ENCODE results near the gene LDAH.
A peak's percentile ranks its signal among the peaks of the same experiment; 100 is the strongest.

LDAH gene

DNA sequence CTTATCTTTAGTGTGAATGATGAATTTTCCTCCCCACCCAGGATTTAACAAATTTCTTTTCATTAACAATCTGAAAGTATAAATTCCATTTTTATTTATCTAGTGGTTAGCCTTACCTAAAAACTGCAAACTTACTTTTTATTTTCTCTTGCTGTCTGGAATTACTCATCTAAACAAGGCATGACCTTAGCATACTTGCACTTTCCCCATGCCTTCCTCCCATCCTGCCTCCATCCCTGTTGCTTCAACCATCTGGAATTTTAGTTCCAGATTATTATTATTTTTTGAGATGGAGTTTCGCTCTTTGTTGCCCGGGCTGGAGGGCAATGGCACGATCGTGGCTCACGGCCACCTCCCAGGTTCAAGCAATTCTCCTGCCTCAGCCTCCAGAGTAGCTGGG is 120.3 kb downstream of the LDAH start:
- POLR2A ChIA-PET: no interaction called here
- 98% methylated on average over 5 of the region's 5 CpGs for WGBS (ENCODE audit: insufficient coverage)
- no peak for DNase-seq

GRCh38 chr2:20698916-20699613 is 123.8 kb downstream of the LDAH start:
- Histone ChIP-seq H3K4me3 (ENCODE audit: control insufficient read depth in 1 of 7, extremely low read depth in 1 of 7, insufficient read depth in 4 of 7, low read depth in 2 of 7, low read length in 6 of 7) (peak overlapping the region in 6 of 7 experiments; percentile 12 to 70 (median 32)), H3K9me3 (ENCODE audit: control extremely low read depth in 1 of 5, control insufficient read depth in 4 of 5, insufficient read depth in 2 of 5, low read depth in 1 of 5, low read length in 4 of 5) (no peaks in the 10 kb centered on the region), H3K36me3 (ENCODE audit: control insufficient read depth in 4 of 4, insufficient read depth in 4 of 4, low read length in 3 of 4) (peaks cover 0 to 23% (median 4%) of the 10 kb centered on the region in 4 experiments), H3K27ac (ENCODE audit: insufficient read depth in 1 of 2, low read depth in 1 of 2, low read length in 2 of 2, poor library complexity in 1 of 2, severe bottlenecking in 2 of 2) (peak overlapping the region; percentile 60 to 72), H3K4me1 (ENCODE audit: control extremely low read depth in 1 of 4, control insufficient read depth in 4 of 4, insufficient read depth in 4 of 4, low read length in 3 of 4) (peaks cover 13 to 28% (median 14%) of the 10 kb centered on the region in 4 experiments), H3K27me3 (replicated peaks in 2 of 5; ENCODE audit: control insufficient read depth in 4 of 5, insufficient read depth in 5 of 5, low read length in 4 of 5) (no peaks in the 10 kb centered on the region)
- POLR2A ChIA-PET: no interaction called here
- DNase-seq: peak in 2 of 3 donors; percentile 35 to 52
- no CpG with 5 or more reads among the region's 4 CpGs for WGBS (ENCODE audit: insufficient coverage)
- CTCF ChIA-PET: interaction anchor here (0.7 to 4.0 kb wide), 4 partner anchors 10 to 57 kb away, joined by 3 to 21 read pairs (median 3); no protein-coding TSS in a partner anchor

More for the DNA sequence above, 120.3 kb downstream of the LDAH start:
- Histone ChIP-seq H3K4me1 (ENCODE audit: control extremely low read depth in 1 of 4, control insufficient read depth in 4 of 4, insufficient read depth in 4 of 4, low read length in 3 of 4) (peaks cover 13 to 26% (median 14%) of the 10 kb centered on the region in 4 experiments), H3K36me3 (ENCODE audit: control insufficient read depth in 4 of 4, insufficient read depth in 4 of 4, low read length in 3 of 4) (peaks cover 0 to 4% (median 1%) of the 10 kb centered on the region in 4 experiments), H3K27ac (ENCODE audit: insufficient read depth in 1 of 2, low read depth in 1 of 2, low read length in 2 of 2, poor library complexity in 1 of 2, severe bottlenecking in 2 of 2) (no peak overlapping the region), H3K4me3 (ENCODE audit: control insufficient read depth in 1 of 7, extremely low read depth in 1 of 7, insufficient read depth in 4 of 7, low read depth in 2 of 7, low read length in 6 of 7) (no peak overlapping the region), H3K9me3 (ENCODE audit: control extremely low read depth in 1 of 5, control insufficient read depth in 4 of 5, insufficient read depth in 2 of 5, low read depth in 1 of 5, low read length in 4 of 5) (no peaks in the 10 kb centered on the region), H3K27me3 (replicated peaks in 2 of 5; ENCODE audit: control insufficient read depth in 4 of 5, insufficient read depth in 5 of 5, low read length in 4 of 5) (no peaks in the 10 kb centered on the region)
- CTCF ChIA-PET: no interaction called here

GRCh38 chr2:20697322-20697934 is 125.5 kb downstream of the LDAH start:
- no peaks in the 10 kb centered on the region for H3K9me3 ChIP-seq (ENCODE audit: control extremely low read depth in 1 of 5, control insufficient read depth in 4 of 5, insufficient read depth in 2 of 5, low read depth in 1 of 5, low read length in 4 of 5)
- no CpG with 5 or more reads among the region's 2 CpGs for WGBS (ENCODE audit: insufficient coverage)
- H3K4me1 ChIP-seq (ENCODE audit: control extremely low read depth in 1 of 4, control insufficient read depth in 4 of 4, insufficient read depth in 4 of 4, low read length in 3 of 4): peaks cover 13 to 37% (median 14%) of the 10 kb centered on the region in 4 experiments

GRCh38 chr2:20696366-20696765 is 126.5 kb downstream of the LDAH start:
- POLR2A ChIA-PET: no interaction called here

More at GRCh38 chr2:20697322-20697934, 125.5 kb downstream of the LDAH start:
- Histone ChIP-seq H3K27me3 (replicated peaks in 2 of 5; ENCODE audit: control insufficient read depth in 4 of 5, insufficient read depth in 5 of 5, low read length in 4 of 5) (no peaks in the 10 kb centered on the region), H3K36me3 (ENCODE audit: control insufficient read depth in 4 of 4, insufficient read depth in 4 of 4, low read length in 3 of 4) (peaks cover 0 to 32% (median 5%) of the 10 kb centered on the region in 4 experiments), H3K4me3 (ENCODE audit: control insufficient read depth in 1 of 7, extremely low read depth in 1 of 7, insufficient read depth in 4 of 7, low read depth in 2 of 7, low read length in 6 of 7) (no peak overlapping the region), H3K27ac (ENCODE audit: insufficient read depth in 1 of 2, low read depth in 1 of 2, low read length in 2 of 2, poor library complexity in 1 of 2, severe bottlenecking in 2 of 2) (no peak overlapping the region)
- ChIA-PET POLR2A (no interaction called here), CTCF (interaction anchor here (0.6 to 4.0 kb wide), 4 partner anchors 8 to 55 kb away, joined by 3 to 21 read pairs (median 3); no protein-coding TSS in a partner anchor)
- DNase-seq: no peak

DNA sequence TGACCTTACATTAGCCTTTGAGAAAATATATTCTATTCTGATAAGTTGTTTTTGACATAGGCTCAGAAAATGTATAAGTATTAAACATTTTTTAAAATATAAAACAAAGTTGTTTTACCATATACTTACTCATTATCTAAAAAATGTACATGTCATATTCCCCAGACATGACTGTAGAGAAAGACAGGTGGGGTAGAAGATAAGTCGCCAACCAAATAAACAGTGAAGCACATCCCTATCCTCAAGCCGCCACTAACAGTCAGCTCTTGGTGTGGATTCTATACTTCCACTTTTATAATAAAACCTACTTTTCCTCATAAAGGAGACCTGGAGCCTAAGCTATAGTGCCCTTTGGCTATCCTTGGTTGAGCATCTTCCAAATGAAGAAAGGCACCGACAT is 129.6 kb downstream of the LDAH start:
- peaks cover 0 to 44% (median 5%) of the 10 kb centered on the region in 4 experiments for H3K36me3 ChIP-seq (ENCODE audit: control insufficient read depth in 4 of 4, insufficient read depth in 4 of 4, low read length in 3 of 4)
- ChIA-PET POLR2A (no interaction called here), CTCF (interaction anchor here (1.5 to 3.0 kb wide), 5 partner anchors 9 to 269 kb away, joined by 4 to 14 read pairs (median 4); no protein-coding TSS in a partner anchor)
- peaks cover 0 to 28% (median 2%) of the 10 kb centered on the region in 4 experiments for H3K4me1 ChIP-seq (ENCODE audit: control extremely low read depth in 1 of 4, control insufficient read depth in 4 of 4, insufficient read depth in 4 of 4, low read length in 3 of 4)
- no peaks in the 10 kb centered on the region for H3K27me3 ChIP-seq (replicated peaks in 2 of 5; ENCODE audit: control insufficient read depth in 4 of 5, insufficient read depth in 5 of 5, low read length in 4 of 5)
- no peaks in the 10 kb centered on the region for H3K9me3 ChIP-seq (ENCODE audit: control extremely low read depth in 1 of 5, control insufficient read depth in 4 of 5, insufficient read depth in 2 of 5, low read depth in 1 of 5, low read length in 4 of 5)
- H3K27ac ChIP-seq (ENCODE audit: insufficient read depth in 1 of 2, low read depth in 1 of 2, low read length in 2 of 2, poor library complexity in 1 of 2, severe bottlenecking in 2 of 2): peak overlapping the region in 1 of 2 experiments; percentile 4
- DNase-seq: peak in 1 of 3 donors; percentile 46
- peak overlapping the region in 1 of 7 experiments; percentile 8 for H3K4me3 ChIP-seq (ENCODE audit: control insufficient read depth in 1 of 7, extremely low read depth in 1 of 7, insufficient read depth in 4 of 7, low read depth in 2 of 7, low read length in 6 of 7)
- 71% methylated on average over 1 of the region's 3 CpGs for WGBS (ENCODE audit: insufficient coverage)

More at GRCh38 chr2:20696366-20696765, 126.5 kb downstream of the LDAH start:
- CTCF ChIA-PET: interaction anchor here (1.2 to 4.0 kb wide), 2 partner anchors 15 to 19 kb away, joined by 4 to 21 read pairs; no protein-coding TSS in a partner anchor
- Histone ChIP-seq H3K9me3 (ENCODE audit: control extremely low read depth in 1 of 5, control insufficient read depth in 4 of 5, insufficient read depth in 2 of 5, low read depth in 1 of 5, low read length in 4 of 5) (no peaks in the 10 kb centered on the region), H3K27me3 (replicated peaks in 2 of 5; ENCODE audit: control insufficient read depth in 4 of 5, insufficient read depth in 5 of 5, low read length in 4 of 5) (no peaks in the 10 kb centered on the region), H3K4me3 (ENCODE audit: control insufficient read depth in 1 of 7, extremely low read depth in 1 of 7, insufficient read depth in 4 of 7, low read depth in 2 of 7, low read length in 6 of 7) (no peak overlapping the region), H3K27ac (ENCODE audit: insufficient read depth in 1 of 2, low read depth in 1 of 2, low read length in 2 of 2, poor library complexity in 1 of 2, severe bottlenecking in 2 of 2) (no peak overlapping the region), H3K36me3 (ENCODE audit: control insufficient read depth in 4 of 4, insufficient read depth in 4 of 4, low read length in 3 of 4) (peaks cover 0 to 32% (median 5%) of the 10 kb centered on the region in 4 experiments), H3K4me1 (ENCODE audit: control extremely low read depth in 1 of 4, control insufficient read depth in 4 of 4, insufficient read depth in 4 of 4, low read length in 3 of 4) (peaks cover 13 to 35% (median 14%) of the 10 kb centered on the region in 4 experiments)
- DNase-seq: no peak
- WGBS (ENCODE audit: insufficient coverage): 88% methylated on average over 2 of the region's 2 CpGs

- H3K4me3 ChIP-seq (ENCODE audit: control insufficient read depth in 1 of 7, extremely low read depth in 1 of 7, insufficient read depth in 4 of 7, low read depth in 2 of 7, low read length in 6 of 7): no peak overlapping the region
- H3K27me3 ChIP-seq (replicated peaks in 2 of 5; ENCODE audit: control insufficient read depth in 4 of 5, insufficient read depth in 5 of 5, low read length in 4 of 5): no peaks in the 10 kb centered on the region
- peaks cover 0 to 48% (median 5%) of the 10 kb centered on the region in 4 experiments for H3K36me3 ChIP-seq (ENCODE audit: control insufficient read depth in 4 of 4, insufficient read depth in 4 of 4, low read length in 3 of 4)
- no peaks in the 10 kb centered on the region for H3K9me3 ChIP-seq (ENCODE audit: control extremely low read depth in 1 of 5, control insufficient read depth in 4 of 5, insufficient read depth in 2 of 5, low read depth in 1 of 5, low read length in 4 of 5)
- ChIA-PET CTCF (interaction anchor here (0.9 to 3.0 kb wide), 5 partner anchors 15 to 270 kb away, joined by 3 to 14 read pairs (median 4); no protein-coding TSS in a partner anchor), POLR2A (no interaction called here)
- no peak overlapping the region for H3K27ac ChIP-seq (ENCODE audit: insufficient read depth in 1 of 2, low read depth in 1 of 2, low read length in 2 of 2, poor library complexity in 1 of 2, severe bottlenecking in 2 of 2)
- DNase-seq: no peak
- 80% methylated on average over 1 of the region's 2 CpGs for WGBS (ENCODE audit: insufficient coverage)
- peaks cover 0 to 31% (median 2%) of the 10 kb centered on the region in 4 experiments for H3K4me1 ChIP-seq (ENCODE audit: control extremely low read depth in 1 of 4, control insufficient read depth in 4 of 4, insufficient read depth in 4 of 4, low read length in 3 of 4)
Observed at GRCh38 chr2:20692081-20692480, 130.8 kb downstream of the LDAH start.
